Measurements from ENCODE around the gene KIF21B.

The KIF21B gene

GRCh38 chr1:201041011-201041410, 17.5 kb upstream of the KIF21B start:
- Histone ChIP-seq H3K9me3 (ENCODE audit: insufficient read depth, low read length, severe bottlenecking) (no peaks in the 10 kb centered on the region), H3K4me1 (ENCODE audit: insufficient read depth, low read length) (no peaks in the 10 kb centered on the region), H3K27me3 (ENCODE audit: insufficient read depth, low read length, poor library complexity) (no peaks in the 10 kb centered on the region), H3K9ac (ENCODE audit: low read depth, low read length) (no peak overlapping the region), H3K4me2 (ENCODE audit: insufficient read depth, low read length) (no peak overlapping the region), H3K4me3 (ENCODE audit: low read depth in 1 of 2, low read length in 2 of 2) (no peak overlapping the region), H3K36me3 (ENCODE audit: insufficient read depth, low read length) (no peaks in the 10 kb centered on the region), H4K20me1 (ENCODE audit: insufficient read depth, low read length) (no peaks in the 10 kb centered on the region), H3K27ac (ENCODE audit: low read length) (no peak overlapping the region), H2AFZ (ENCODE audit: low read depth, low read length) (no peak overlapping the region), H3K79me2 (ENCODE audit: insufficient read depth, low read length) (no peaks in the 10 kb centered on the region)
- ATAC-seq (ENCODE audit: insufficient read depth, low read depth) (no peak), DNase-seq (no peak)
- TF ChIP-seq CTCF (IDR thresholded peaks at IDR 0.05; ENCODE audit: borderline replicate concordance, extremely low read depth, low read length, poor library complexity, severe bottlenecking) (no peak), EZH2 (IDR thresholded peaks at IDR 0.05; ENCODE audit: borderline replicate concordance, low read depth, low read length, severe bottlenecking) (no peak)

GRCh38 chr1:201039876-201040275, 16.4 kb upstream of the KIF21B start:
- H3K4me3 ChIP-seq (ENCODE audit: low read depth in 1 of 2, low read length in 2 of 2), result no peak overlapping the region
- H3K9me3 ChIP-seq (ENCODE audit: insufficient read depth, low read length, severe bottlenecking), result no peaks in the 10 kb centered on the region
- H3K36me3 ChIP-seq (ENCODE audit: insufficient read depth, low read length), result no peaks in the 10 kb centered on the region
- H3K4me1 ChIP-seq (ENCODE audit: insufficient read depth, low read length), result no peaks in the 10 kb centered on the region
- DNase-seq, result no peak
- H3K9ac ChIP-seq (ENCODE audit: low read depth, low read length), result no peak overlapping the region
- H3K27me3 ChIP-seq (ENCODE audit: insufficient read depth, low read length, poor library complexity), result no peaks in the 10 kb centered on the region
- no peak overlapping the region for H2AFZ ChIP-seq (ENCODE audit: low read depth, low read length)
- no peak overlapping the region for H3K4me2 ChIP-seq (ENCODE audit: insufficient read depth, low read length)
- H3K27ac ChIP-seq (ENCODE audit: low read length), result no peak overlapping the region
- TF ChIP-seq CTCF (IDR thresholded peaks at IDR 0.05; ENCODE audit: borderline replicate concordance, extremely low read depth, low read length, poor library complexity, severe bottlenecking), result no peak
- TF ChIP-seq EZH2 (IDR thresholded peaks at IDR 0.05; ENCODE audit: borderline replicate concordance, low read depth, low read length, severe bottlenecking), result no peak
- ATAC-seq (ENCODE audit: insufficient read depth, low read depth), result no peak
- H4K20me1 ChIP-seq (ENCODE audit: insufficient read depth, low read length), result no peaks in the 10 kb centered on the region
- no peaks in the 10 kb centered on the region for H3K79me2 ChIP-seq (ENCODE audit: insufficient read depth, low read length)

- Histone ChIP-seq H4K20me1 (ENCODE audit: insufficient read depth, low read length) (no peaks in the 10 kb centered on the region), H3K4me3 (ENCODE audit: low read depth in 1 of 2, low read length in 2 of 2) (no peak overlapping the region), H3K36me3 (ENCODE audit: insufficient read depth, low read length) (no peaks in the 10 kb centered on the region), H3K9me3 (ENCODE audit: insufficient read depth, low read length, severe bottlenecking) (no peaks in the 10 kb centered on the region), H3K79me2 (ENCODE audit: insufficient read depth, low read length) (no peaks in the 10 kb centered on the region), H3K27me3 (ENCODE audit: insufficient read depth, low read length, poor library complexity) (no peaks in the 10 kb centered on the region), H2AFZ (ENCODE audit: low read depth, low read length) (no peak overlapping the region), H3K27ac (ENCODE audit: low read length) (no peak overlapping the region), H3K9ac (ENCODE audit: low read depth, low read length) (no peak overlapping the region), H3K4me1 (ENCODE audit: insufficient read depth, low read length) (no peaks in the 10 kb centered on the region), H3K4me2 (ENCODE audit: insufficient read depth, low read length) (no peak overlapping the region)
- DNase-seq, result no peak
- ATAC-seq (ENCODE audit: insufficient read depth, low read depth), result no peak
- no peak for TF ChIP-seq EZH2 (IDR thresholded peaks at IDR 0.05; ENCODE audit: borderline replicate concordance, low read depth, low read length, severe bottlenecking)
- no peak for TF ChIP-seq CTCF (IDR thresholded peaks at IDR 0.05; ENCODE audit: borderline replicate concordance, extremely low read depth, low read length, poor library complexity, severe bottlenecking)
Measured at GRCh38 chr1:201039418-201039817, 15.9 kb upstream of the KIF21B start.

All from DND-41 (cell line).